ENCODE measurements around the gene MCTP1.

MCTP1 gene

GRCh38 chr5:95081500-95081960, 203.4 kb downstream of the MCTP1 start:
- Histone ChIP-seq H3K4me3 (ENCODE audit: low read depth, low read length) (no peak overlapping the region), H3K4me1 (no peaks in the 10 kb centered on the region), H3K9me3 (no peaks in the 10 kb centered on the region), H3K27me3 (0 out of 2 replicates have a peak, but pooled peaks cover 4% of the 10 kb centered on the region), H3K36me3 (no peaks in the 10 kb centered on the region)
- DNase-seq = no peak
- no peak for TF ChIP-seq CTCF (IDR thresholded peaks at IDR 0.05; ENCODE audit: low read depth, low read length)

- Histone ChIP-seq H3K4me1 (no peaks in the 10 kb centered on the region), H3K9me3 (no peaks in the 10 kb centered on the region), H3K27me3 (0 out of 2 replicates have a peak, but pooled peaks cover 4% of the 10 kb centered on the region), H3K4me3 (ENCODE audit: low read depth, low read length) (no peak overlapping the region), H3K36me3 (no peaks in the 10 kb centered on the region)
- no peak for TF ChIP-seq CTCF (IDR thresholded peaks at IDR 0.05; ENCODE audit: low read depth, low read length)
- no peak for DNase-seq
Observed at GRCh38 chr5:95080441-95080840, 204.5 kb downstream of the MCTP1 start.

- DNase-seq = no peak
- H3K4me3 ChIP-seq (ENCODE audit: low read depth, low read length) = no peak overlapping the region
- TF ChIP-seq CTCF (IDR thresholded peaks at IDR 0.05; ENCODE audit: low read depth, low read length) = no peak
Observed at GRCh38 chr5:95080030-95080429, 204.9 kb downstream of the MCTP1 start.

GRCh38 chr5:95078868-95079267, 206.0 kb downstream of the MCTP1 start:
- Histone ChIP-seq H3K9me3 (no peaks in the 10 kb centered on the region), H3K36me3 (no peaks in the 10 kb centered on the region), H3K4me3 (ENCODE audit: low read depth, low read length) (no peak overlapping the region), H3K27me3 (peaks cover 9% of the 10 kb centered on the region; the same call in 1 of the 2 replicates), H3K4me1 (no peaks in the 10 kb centered on the region)
- no peak for DNase-seq
- no peak for TF ChIP-seq CTCF (IDR thresholded peaks at IDR 0.05; ENCODE audit: low read depth, low read length)

More at GRCh38 chr5:95080030-95080429, 204.9 kb downstream of the MCTP1 start:
- Histone ChIP-seq H3K27me3 (0 out of 2 replicates have a peak, but pooled peaks cover 4% of the 10 kb centered on the region), H3K4me1 (no peaks in the 10 kb centered on the region), H3K36me3 (no peaks in the 10 kb centered on the region), H3K9me3 (no peaks in the 10 kb centered on the region)

- no peaks in the 10 kb centered on the region for H3K9me3 ChIP-seq
- no peaks in the 10 kb centered on the region for H3K4me1 ChIP-seq
- TF ChIP-seq CTCF (IDR thresholded peaks at IDR 0.05; ENCODE audit: low read depth, low read length) = no peak
- H3K36me3 ChIP-seq = no peaks in the 10 kb centered on the region
- DNase-seq = no peak
- peaks cover 9% of the 10 kb centered on the region; the same call in 1 of the 2 replicates for H3K27me3 ChIP-seq
- H3K4me3 ChIP-seq (ENCODE audit: low read depth, low read length) = no peak overlapping the region
Observed at GRCh38 chr5:95076395-95077185, 208.3 kb downstream of the MCTP1 start.

- Histone ChIP-seq H3K4me3 (ENCODE audit: low read depth, low read length) (no peak overlapping the region), H3K27me3 (peaks cover 6% of the 10 kb centered on the region; the same call in 1 of the 2 replicates), H3K4me1 (no peaks in the 10 kb centered on the region), H3K9me3 (no peaks in the 10 kb centered on the region), H3K36me3 (no peaks in the 10 kb centered on the region)
- DNase-seq = no peak
- no peak for TF ChIP-seq CTCF (IDR thresholded peaks at IDR 0.05; ENCODE audit: low read depth, low read length)
Observed at GRCh38 chr5:95075111-95075510, 209.8 kb downstream of the MCTP1 start.

Data from BE2C (cell line).